AML-193 (cell line): ENCODE results near the gene GAP43.

Experiments
- DNase-seq, 2 experiments: peaks; one replicate each; lab custom pipeline; 2025; lab: John Stamatoyannopoulos, UW

Gene GAP43

DNA sequence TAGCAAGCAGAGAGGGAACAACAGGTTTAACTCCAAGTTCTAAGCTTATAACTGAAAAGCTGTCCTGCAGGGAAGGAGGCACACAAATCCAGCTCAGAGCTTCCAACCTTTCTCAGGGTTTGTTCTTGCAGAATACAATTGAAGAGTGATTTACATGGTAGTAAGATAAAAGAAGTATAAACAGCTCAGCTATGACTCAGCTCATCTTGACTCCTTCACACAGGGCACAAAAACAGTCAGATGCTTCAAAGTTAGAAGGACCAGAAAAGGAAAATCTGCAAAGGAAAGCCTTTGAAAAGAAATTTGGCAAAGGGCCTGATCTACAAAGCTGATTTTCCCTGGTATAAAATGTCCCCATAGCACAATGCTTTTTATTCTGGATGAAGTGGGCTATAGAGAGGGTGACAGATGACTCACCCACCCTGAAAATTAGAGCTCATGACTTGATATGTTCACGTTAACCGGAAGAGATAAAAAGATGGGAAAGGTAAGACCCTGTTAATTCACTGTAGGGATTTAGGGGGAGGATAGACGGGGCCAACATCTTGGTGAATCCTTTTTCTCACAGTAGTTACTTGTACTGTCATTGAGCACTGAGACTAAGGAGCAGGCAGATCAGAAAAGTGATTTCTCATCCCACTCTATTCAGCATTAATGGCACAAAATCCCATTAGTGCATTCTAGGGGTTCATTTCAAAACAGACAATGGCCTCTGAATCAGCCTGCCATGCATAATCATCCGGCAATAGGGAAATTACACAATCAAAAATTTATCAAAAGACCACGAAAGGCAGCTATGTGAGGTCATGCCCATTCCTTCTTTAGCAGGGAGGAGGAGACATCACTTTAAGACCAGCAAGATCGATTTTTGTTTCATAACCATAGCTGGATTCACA, 143.5 kb downstream of the GAP43 start:
- no peak for DNase-seq

DNA sequence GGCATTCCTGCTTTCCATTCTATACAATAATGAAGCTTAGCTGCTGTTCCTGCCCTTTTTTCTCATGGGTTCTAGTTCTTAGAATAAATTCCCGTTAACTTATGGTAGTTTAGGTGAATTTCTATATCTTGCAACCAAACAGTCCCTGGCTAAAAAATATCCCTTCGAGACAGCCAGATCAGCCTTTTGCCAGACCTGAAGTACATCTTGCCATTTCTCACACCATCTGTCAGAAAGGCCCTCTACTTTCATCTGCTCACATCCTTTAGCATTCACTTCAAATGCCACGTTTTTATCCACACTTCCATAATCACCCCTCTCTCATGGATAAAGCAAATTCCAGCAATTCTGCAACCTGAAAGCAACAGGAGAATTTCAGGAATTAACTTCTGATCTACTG, 145.4 kb downstream of the GAP43 start:
- DNase-seq, result no peak
